Measurements from ENCODE around the gene UTP4.

DNA sequence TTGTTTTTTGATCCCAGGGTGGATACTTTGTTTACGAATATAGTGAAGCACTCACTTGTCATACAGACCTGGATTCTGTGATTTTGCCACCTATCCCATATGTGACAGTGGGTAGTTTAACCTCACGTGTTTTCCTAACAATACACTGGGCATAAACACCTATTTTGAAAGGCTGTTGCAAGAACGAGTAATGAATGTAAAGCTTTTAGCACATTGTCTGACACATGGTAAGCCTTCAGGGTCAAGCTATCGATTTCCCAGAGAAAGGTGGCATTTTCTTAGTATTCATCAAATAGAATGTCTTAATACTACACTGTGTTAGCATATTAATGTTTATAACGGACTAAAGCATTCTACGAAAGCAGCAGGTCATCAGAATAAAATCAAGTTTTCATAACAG, 2.0 kb upstream of the UTP4 start:
- no peak for TF ChIP-seq SP1 (IDR thresholded peaks at IDR 0.05; ENCODE audit: low read depth, low read length)
- TF ChIP-seq, protein P1, sequence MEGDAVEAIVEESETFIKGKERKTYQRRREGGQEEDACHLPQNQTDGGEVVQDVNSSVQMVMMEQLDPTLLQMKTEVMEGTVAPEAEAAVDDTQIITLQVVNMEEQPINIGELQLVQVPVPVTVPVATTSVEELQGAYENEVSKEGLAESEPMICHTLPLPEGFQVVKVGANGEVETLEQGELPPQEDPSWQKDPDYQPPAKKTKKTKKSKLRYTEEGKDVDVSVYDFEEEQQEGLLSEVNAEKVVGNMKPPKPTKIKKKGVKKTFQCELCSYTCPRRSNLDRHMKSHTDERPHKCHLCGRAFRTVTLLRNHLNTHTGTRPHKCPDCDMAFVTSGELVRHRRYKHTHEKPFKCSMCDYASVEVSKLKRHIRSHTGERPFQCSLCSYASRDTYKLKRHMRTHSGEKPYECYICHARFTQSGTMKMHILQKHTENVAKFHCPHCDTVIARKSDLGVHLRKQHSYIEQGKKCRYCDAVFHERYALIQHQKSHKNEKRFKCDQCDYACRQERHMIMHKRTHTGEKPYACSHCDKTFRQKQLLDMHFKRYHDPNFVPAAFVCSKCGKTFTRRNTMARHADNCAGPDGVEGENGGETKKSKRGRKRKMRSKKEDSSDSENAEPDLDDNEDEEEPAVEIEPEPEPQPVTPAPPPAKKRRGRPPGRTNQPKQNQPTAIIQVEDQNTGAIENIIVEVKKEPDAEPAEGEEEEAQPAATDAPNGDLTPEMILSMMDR (IDR thresholded peaks at IDR 0.05; ENCODE audit: control extremely low read depth in 1 of 3, insufficient read depth in 1 of 3, low read depth in 1 of 3, low read length in 3 of 3): no peak
- no peak for TF ChIP-seq POLR2A (IDR thresholded peaks at IDR 0.05; ENCODE audit: control extremely low read depth in 1 of 2, low read depth in 2 of 2, low read length in 2 of 2)
- TF ChIP-seq BCL11A (IDR thresholded peaks at IDR 0.05; ENCODE audit: low read depth in 2 of 2, low read length in 2 of 2): no peak
- TF ChIP-seq SIN3A (conservative IDR thresholded peaks at IDR 0.05 in 1 of 2, IDR thresholded peaks at IDR 0.05 in 1 of 2; ENCODE audit: low read depth in 1 of 2, low read length in 2 of 2): no peak
- TF ChIP-seq, protein P2, sequence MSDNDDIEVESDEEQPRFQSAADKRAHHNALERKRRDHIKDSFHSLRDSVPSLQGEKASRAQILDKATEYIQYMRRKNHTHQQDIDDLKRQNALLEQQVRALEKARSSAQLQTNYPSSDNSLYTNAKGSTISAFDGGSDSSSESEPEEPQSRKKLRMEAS (IDR thresholded peaks at IDR 0.05): no peak
- TF ChIP-seq, protein P3, sequence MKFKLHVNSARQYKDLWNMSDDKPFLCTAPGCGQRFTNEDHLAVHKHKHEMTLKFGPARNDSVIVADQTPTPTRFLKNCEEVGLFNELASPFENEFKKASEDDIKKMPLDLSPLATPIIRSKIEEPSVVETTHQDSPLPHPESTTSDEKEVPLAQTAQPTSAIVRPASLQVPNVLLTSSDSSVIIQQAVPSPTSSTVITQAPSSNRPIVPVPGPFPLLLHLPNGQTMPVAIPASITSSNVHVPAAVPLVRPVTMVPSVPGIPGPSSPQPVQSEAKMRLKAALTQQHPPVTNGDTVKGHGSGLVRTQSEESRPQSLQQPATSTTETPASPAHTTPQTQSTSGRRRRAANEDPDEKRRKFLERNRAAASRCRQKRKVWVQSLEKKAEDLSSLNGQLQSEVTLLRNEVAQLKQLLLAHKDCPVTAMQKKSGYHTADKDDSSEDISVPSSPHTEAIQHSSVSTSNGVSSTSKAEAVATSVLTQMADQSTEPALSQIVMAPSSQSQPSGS (IDR thresholded peaks at IDR 0.05; ENCODE audit: low read length): no peak
- no peak for TF ChIP-seq EGR1 (IDR thresholded peaks at IDR 0.05; ENCODE audit: borderline replicate concordance, low read depth, low read length)

Data from H1 (cell line).